ENCODE data around the gene KRTAP10-9. TPM values are rescaled to one million over a fixed set of nuclear protein-coding genes. Genes with fewer than 3 reads are reported as not detected.
"Not testable (repeated sequence)": the region's sequence is repeated elsewhere in the genome, so short reads cannot be mapped to it uniquely, and the experiment has no call there.

Gene KRTAP10-9
- total RNA-seq, 2 donors from 2014 or later: not detected

- intact Hi-C loops (cut with DNase I): no loop called here
- no peak for DNase-seq
- ATAC-seq: no peak
These were observed 5.2 kb downstream of the KRTAP10-9 start for GRCh38 chr21:44632067-44632466.

DNA sequence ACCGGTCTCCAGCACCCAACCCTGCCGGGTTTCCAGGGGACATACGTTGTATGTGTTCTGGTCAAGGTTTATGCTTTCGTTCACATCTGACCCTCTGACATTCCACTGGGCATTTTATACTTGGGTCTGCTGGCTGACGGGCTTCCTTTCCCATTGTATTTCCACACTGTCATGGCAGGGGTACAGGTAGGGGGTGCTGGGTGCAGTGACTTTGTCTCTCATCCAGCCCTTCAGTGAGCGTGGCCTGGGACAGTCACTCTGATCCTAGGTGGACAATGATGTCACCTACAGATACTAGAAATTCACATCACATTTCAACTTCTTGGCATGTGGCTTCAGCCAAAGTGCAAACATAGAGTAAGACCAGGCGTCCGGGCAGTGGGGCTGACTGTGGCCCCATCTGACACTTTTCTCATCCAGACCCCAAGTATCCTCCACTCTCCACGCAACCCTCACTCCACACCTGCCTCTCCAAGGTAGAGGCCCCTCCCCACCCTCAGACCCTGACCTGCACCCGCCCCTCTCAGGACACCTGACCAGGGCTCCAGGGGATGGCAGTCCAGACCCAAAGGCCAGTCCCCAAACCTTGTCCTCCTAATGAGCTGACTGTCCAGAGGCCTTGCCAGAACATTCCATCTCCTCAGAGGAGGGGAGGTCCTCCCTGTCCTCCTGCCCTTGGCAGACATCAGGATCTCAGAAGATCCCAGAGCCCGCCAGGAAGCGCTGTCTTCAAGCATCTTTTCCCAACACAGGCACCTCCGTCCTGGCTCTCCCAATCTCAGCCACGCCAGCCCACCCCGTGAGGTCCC is 9.5 kb downstream of the KRTAP10-9 start:
- no peak for ATAC-seq
- DNase-seq: no peak
- intact Hi-C loops (cut with DNase I): no loop called here

DNA sequence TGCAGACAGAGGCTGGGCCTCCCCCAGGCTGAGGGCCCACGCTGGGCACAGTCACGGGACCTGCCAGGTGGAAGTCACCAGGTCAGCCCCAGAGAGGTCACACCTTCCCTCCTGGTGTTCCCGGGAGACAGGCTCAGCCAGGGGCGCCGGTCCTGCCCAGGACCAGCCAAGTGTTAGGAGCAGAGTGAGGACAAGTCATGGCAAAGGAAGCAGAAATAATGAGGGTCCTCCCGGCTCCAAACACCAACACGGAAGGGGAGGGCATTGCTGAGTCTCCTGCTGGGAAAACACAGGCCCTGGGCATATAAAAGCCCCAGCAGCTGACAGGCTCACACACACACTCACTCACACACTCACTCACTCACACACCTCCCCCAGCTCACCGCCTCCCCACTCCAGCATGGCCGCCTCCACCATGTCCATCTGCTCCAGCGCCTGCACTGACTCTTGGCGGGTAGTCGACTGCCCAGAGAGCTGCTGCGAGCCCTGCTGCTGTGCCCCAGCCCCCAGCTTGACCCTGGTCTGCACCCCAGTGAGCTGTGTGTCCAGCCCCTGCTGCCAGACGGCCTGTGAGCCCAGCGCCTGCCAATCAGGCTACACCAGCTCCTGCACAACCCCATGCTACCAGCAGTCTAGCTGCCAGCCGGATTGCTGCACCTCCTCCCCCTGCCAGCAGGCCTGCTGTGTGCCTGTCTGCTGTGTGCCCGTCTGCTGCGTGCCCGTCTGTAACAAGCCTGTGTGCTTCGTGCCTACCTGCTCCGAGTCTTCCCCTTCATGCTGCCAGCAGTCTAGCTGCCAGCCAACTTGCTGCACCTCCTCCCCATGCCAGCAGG is 10.3 kb downstream of the KRTAP10-9 start, which contains the start of gene KRTAP10-10:
Gene KRTAP10-10, plus strand, starts transcription at position 339 of the 833 bp plus-strand sequence. Its CDS starts 62 bp downstream, at position 401.
- intact Hi-C loops (cut with DNase I): no loop called here
- DNase-seq (no peak), ATAC-seq (no peak)

DNA sequence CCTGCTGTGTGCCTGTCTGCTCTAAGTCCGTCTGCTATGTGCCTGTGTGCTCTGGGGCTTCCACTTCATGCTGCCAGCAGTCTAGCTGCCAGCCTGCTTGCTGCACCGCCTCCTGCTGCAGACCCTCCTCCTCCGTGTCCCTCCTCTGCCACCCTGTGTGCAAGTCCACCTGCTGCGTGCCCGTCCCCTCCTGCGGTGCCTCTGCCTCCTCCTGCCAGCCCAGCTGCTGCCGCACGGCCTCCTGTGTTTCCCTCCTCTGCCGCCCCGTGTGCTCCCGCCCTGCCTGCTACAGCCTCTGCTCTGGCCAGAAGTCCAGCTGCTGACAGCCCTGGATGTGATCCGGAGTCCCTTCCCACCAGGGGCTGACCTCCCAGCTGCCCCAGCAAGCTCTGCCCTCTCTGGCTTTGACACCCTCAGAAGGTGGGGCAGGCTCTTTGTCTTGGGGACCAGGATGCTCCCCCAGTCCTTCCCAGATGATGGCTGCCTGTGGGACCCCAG is 11.0 kb downstream of the KRTAP10-9 start:
- ATAC-seq; intact Hi-C loops (cut with DNase I); DNase-seq: not testable (repeated sequence)

GRCh38 chr21:44638506-44639330 is 11.8 kb downstream of the KRTAP10-9 start:
- intact Hi-C loops (cut with DNase I); DNase-seq; ATAC-seq: not testable (repeated sequence)

DNA sequence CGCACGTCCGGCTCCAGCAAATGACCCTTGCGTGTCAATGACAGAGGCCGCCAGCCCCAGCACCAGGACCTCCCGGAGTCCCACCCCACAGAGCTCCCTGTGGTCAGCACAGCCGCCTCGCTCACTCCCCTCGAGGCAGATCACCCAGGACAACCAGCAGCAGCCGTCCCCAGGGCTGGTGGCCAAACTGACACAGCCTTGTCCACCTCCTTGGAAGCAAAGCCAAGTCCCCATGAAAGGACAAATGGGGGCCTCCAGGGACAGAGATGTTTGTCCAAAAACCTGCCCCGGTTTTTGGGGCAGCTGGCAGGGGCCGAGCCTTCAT is 12.4 kb downstream of the KRTAP10-9 start:
- ATAC-seq: no peak

GRCh38 chr21:44640761-44641160 is 13.9 kb downstream of the KRTAP10-9 start:
- DNase-seq: no peak
- intact Hi-C loops (cut with DNase I): no loop called here
- ATAC-seq: no peak

More for the DNA sequence above, 12.4 kb downstream of the KRTAP10-9 start:
- intact Hi-C loops (cut with DNase I): no loop called here
- DNase-seq: no peak

- intact Hi-C loops (cut with DNase I): no loop called here
- DNase-seq (no peak), ATAC-seq (no peak)
These were observed 16.9 kb downstream of the KRTAP10-9 start for GRCh38 chr21:44643741-44644310.

DNA sequence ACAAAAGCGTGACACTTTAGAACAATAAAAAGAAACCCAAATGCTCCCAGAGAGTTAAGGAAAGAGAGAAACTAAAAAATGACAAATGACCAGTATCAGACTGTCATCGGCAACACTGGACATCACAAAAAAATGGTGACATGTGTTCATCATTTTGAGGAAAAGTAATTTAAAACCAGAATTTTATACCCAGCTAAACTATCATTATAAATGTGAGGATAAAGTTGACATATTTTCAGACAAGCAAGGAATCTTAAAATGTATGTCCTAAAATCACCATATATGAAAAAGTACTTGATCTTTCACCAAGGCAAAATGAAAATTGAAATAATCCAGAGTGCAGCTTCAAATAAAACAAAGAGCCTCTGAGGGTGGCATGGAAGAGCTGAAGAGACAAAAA is 18.0 kb downstream of the KRTAP10-9 start:
- ATAC-seq (no peak), DNase-seq (no peak)
- intact Hi-C loops (cut with DNase I): no loop called here

DNA sequence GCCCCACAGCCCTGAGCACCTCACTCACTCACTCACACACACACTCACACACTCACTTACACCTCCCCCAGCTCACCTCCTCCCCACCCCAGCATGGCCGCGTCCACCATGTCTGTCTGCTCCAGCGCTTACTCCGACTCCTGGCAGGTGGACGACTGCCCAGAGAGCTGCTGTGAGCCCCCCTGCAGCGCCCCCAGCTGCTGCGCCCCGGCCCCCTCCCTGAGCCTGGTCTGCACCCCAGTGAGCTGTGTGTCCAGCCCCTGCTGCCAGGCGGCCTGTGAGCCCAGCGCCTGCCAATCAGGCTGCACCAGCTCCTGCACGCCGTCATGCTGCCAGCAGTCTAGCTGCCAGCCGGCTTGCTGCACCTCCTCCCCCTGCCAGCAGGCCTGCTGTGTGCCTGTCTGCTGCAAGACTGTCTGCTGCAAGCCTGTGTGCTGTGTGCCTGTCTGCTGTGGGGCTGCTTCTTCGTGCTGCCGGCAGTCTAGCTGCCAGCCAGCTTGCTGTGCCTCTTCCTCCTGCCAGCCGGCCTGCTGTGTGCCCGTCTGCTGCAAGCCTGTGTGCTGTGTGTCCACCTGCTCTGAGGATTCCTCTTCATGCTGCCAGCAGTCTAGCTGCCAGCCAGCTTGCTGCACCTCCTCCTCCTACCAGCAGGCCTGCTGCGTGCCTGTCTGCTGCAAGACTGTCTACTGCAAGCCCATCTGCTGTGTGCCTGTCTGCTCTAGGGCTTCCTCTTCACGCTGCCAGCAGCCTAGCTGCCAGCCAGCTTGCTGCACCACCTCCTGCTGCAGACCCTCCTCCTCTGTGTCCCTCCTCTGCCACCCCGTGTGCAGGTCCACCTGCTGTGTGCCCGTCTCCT is 19.7 kb downstream of the KRTAP10-9 start, which contains the start of gene KRTAP10-11:
Gene KRTAP10-11, plus strand, starts transcription at position 49 of the 856 bp plus-strand sequence. Its CDS starts 45 bp downstream, at position 94.
- DNase-seq; intact Hi-C loops (cut with DNase I); ATAC-seq: not testable (repeated sequence)

DNA sequence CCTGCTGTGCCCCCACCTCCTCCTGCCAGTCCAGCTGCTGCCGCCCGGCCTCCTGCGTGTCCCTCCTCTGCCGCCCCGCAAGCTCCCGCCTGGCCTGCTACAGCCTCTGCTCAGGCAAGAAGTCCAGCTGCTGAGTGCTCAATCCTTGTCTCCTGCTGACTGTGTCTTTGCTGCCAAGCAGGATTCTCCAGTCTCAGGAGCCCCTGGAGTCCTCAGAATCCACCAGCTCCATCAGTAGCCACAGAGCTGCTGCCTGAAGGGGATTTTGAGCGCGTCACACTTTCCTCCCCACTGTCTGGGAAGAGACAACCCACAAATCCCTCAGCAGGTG is 20.3 kb downstream of the KRTAP10-9 start:
- DNase-seq (no peak), ATAC-seq (no peak)
- intact Hi-C loops (cut with DNase I): no loop called here

- no peak for ATAC-seq
- intact Hi-C loops (cut with DNase I): no loop called here
- no peak for DNase-seq
These were observed 21.8 kb downstream of the KRTAP10-9 start for GRCh38 chr21:44648557-44649311.

DNA sequence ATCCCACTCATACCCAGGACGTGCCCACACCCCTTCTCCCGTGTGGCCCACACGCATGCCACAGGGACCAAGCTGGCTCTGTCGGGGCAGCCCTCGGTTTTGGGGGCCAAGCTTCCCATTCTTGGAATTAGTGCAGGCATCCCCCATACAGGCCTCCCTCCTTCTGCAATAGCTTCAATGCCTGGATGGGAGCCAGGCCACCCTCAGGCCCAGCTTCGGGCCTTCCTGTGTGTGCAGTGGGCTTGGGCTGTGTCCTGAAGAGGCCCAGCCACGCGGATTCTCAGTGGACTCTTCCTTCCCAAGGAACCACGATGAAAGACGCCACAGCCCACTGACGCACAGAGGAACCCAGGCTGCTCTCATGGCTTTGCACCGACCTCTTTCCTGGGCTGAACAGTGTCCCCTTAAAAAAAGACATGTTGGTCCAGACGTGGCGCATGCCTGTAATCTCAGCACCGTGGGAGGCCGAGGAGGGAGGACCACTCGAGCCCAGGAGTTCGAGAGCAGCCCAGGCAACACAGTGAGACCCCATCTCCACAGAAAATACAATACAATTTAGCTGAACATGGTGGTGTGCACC is 22.7 kb downstream of the KRTAP10-9 start:
- no peak for DNase-seq
- intact Hi-C loops (cut with DNase I): no loop called here
- no peak for ATAC-seq

DNA sequence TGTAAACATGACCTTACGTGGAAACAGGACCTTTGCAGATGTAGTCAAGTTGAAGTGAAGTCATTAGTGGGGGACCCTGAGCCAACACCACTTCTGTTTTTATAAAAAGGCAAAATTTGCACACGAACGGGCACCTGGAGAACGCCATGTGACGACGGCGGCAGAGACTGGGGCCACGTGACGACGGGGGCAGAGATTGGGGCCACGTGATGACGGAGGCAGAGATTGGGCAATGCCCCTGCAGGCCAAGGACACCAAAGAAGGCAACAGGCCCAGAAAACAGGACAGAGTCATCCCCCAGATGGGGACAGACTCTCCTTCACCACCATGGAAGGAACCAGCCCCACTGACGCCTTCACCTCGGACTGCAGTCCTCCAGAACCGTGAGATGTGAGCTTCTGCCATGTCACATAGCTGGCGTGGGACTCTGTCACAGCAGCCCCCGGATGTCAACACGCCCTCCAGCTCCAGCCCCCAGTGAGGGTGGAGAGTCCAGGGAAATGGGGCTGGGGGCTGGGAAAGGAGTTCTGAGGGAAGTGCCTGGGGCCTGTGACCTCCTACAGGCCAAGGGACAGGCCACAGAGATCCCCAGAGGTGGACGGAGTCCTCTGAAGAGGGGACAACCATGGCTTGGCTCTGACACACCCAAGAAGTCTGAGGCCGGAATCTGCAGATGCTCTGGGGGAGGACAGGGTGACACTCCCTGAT is 23.5 kb downstream of the KRTAP10-9 start:
- ATAC-seq: no peak
- DNase-seq: no peak
- intact Hi-C loops (cut with DNase I): no loop called here

DNA sequence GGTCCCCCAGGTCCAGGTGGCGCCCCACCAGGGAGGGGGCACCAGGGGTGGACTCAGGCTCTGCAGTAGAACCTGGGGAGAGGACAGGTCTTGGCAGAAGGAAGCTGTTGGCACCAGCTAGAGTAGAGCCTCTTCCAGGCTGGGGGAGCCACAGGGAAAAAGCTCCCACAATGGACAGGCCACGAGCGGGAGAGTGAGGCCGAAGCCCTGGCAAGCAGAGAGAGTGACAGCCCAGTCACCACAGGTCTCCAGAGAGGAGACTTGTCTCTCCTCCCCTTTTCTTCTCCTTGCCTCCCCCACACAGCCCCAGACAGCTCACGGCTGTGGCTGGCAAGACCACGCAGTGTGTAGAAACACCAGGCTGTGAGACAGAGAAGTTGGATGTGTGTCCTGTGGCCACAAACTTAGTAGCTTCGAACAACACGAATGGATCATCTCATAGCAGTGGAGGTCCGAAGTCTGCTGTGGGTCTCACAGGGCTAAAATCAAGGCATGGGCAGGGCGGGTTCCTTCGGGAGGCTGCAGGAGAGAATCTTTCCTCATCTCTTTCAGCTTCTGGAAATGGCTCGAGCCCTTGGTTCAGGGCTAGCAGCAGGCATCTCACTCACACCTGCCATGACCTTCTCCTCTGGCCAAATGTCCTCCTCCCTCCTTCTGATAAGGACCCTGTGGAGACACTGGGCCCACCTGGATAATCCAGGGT is 24.2 kb downstream of the KRTAP10-9 start:
- ATAC-seq (no peak), DNase-seq (no peak)
- intact Hi-C loops (cut with DNase I): no loop called here

- intact Hi-C loops (cut with DNase I): no loop called here
- ATAC-seq: no peak
- DNase-seq: no peak
These were observed 26.2 kb downstream of the KRTAP10-9 start for GRCh38 chr21:44653123-44653522.
